Measurements from ENCODE around the gene GTF2F1. TPM values are rescaled to one million over a fixed set of nuclear protein-coding genes. Genes with fewer than 3 reads are reported as not detected.

GTF2F1 gene, protein sequence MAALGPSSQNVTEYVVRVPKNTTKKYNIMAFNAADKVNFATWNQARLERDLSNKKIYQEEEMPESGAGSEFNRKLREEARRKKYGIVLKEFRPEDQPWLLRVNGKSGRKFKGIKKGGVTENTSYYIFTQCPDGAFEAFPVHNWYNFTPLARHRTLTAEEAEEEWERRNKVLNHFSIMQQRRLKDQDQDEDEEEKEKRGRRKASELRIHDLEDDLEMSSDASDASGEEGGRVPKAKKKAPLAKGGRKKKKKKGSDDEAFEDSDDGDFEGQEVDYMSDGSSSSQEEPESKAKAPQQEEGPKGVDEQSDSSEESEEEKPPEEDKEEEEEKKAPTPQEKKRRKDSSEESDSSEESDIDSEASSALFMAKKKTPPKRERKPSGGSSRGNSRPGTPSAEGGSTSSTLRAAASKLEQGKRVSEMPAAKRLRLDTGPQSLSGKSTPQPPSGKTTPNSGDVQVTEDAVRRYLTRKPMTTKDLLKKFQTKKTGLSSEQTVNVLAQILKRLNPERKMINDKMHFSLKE
- 10 to 100 TPM; 11.4 to 34.8 (median 22.4) TPM for total RNA-seq

DNA sequence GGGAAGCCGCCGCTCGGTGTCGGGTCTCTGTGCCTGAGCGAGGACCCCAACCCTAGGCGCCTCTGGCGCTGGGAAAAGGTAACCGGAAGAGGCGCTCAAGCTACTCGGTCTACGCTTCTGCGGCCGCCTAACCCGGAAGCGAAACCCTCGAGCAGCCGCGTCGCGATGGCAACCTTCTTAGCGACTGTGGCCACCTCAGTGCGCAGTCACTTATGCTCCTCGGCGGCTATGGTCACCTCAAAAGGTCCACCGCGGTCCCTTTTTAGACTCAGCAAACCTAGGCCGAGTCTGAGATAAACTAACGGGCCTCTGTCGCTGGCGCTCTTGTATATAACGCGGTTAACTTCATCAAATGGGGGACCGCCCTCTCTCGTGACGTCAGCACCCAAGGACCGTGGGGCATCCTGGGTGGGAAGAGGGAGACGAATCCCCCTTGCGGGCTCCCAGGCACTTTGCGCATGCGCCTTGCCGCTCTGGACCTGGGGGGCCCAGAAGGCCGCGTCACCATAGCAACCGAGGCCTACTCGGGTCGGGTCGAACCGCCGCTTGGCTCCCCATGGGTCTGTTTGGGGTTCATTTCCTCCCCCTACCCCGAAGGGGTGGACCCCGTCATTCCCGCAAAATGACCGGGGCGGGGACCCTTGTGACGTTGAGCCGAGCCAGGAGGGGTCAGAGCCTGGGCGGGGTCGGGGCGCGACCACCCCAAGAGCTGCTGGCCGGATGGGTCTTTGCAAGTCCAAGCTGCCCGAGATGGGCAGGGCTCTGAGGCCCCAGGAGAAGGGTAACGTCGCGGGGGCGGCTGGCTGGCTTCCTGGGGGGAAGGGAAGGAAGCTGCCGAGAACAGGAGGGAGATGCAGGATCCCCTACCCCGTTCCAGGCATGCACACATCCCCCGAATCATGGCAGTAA, at the start of gene GTF2F1:
TSS of gene GTF2F1 (minus strand) at position 91 of the 909 bp plus-strand sequence. CDS start 169 bp downstream, outside the sequence.
- peak; percentile 80 to 83 for DNase-seq
- in situ Hi-C loops (cut with MboI; ENCODE audit: low sequenced_read_pairs in 4 of 4): loop anchor here in 1 of 4 donors (25.0 kb wide), 1 partner anchor 344 kb away; the partner anchor contains the start of genes GPR108 and TRIP10
- intact Hi-C loops (cut with DNase I; ENCODE audit: low total_unique reads): loop anchor here (1.0 kb wide), 2 partner anchors 20 to 31 kb away; partner anchors contain the start of gene KHSRP

DNA sequence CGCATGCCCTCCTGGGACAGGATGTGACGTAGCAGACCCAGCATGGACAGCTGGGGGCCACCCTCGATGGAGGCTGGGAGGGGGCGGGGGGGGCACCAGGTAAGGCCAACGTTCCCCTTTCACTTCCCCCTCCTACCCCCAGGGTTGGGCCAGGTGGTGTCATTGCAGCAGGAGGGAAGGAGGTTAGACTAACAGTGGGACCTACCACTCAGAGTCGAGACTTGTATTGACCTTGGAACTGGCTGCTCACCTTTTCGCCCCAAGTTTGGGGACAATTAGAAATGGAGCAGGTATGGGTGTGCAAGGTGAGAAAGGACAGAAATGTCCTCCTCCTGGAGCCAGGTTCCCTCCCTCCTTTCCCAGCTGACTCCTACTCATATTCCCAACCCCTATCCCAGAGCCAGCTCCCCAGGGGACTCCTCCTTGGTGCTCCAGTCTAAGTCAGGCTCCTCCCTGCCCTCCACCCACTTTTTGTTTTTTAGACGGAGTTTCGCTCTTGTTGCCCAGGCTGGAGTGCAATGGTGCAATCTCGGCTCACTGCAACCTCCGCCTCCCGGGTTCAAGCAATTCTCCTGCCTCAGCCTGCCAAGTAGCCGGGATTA, 49.2 kb upstream of the GTF2F1 start:
- Histone ChIP-seq H3K9me3 (no peaks in the 10 kb centered on the region), H3K4me3 (no peak overlapping the region), H3K27me3 (no peaks in the 10 kb centered on the region), H3K36me3 (peaks cover 0 to 18% of the 10 kb centered on the region in 2 donors), H3K4me1 (no peaks in the 10 kb centered on the region), H3K27ac (no peak overlapping the region)
- DNase-seq (no peak), ATAC-seq (no peak)
- in situ Hi-C loops (cut with MboI; ENCODE audit: low sequenced_read_pairs in 4 of 4) (no loop called here), intact Hi-C loops (cut with DNase I; ENCODE audit: low total_unique reads) (no loop called here)
- TF ChIP-seq, protein P1, sequence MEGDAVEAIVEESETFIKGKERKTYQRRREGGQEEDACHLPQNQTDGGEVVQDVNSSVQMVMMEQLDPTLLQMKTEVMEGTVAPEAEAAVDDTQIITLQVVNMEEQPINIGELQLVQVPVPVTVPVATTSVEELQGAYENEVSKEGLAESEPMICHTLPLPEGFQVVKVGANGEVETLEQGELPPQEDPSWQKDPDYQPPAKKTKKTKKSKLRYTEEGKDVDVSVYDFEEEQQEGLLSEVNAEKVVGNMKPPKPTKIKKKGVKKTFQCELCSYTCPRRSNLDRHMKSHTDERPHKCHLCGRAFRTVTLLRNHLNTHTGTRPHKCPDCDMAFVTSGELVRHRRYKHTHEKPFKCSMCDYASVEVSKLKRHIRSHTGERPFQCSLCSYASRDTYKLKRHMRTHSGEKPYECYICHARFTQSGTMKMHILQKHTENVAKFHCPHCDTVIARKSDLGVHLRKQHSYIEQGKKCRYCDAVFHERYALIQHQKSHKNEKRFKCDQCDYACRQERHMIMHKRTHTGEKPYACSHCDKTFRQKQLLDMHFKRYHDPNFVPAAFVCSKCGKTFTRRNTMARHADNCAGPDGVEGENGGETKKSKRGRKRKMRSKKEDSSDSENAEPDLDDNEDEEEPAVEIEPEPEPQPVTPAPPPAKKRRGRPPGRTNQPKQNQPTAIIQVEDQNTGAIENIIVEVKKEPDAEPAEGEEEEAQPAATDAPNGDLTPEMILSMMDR (IDR thresholded peaks at IDR 0.05 in 4 of 5, conservative IDR thresholded peaks at IDR 0.05 in 1 of 5): no peak
- no peak for TF ChIP-seq POLR2A (IDR thresholded peaks at IDR 0.05)

More for the DNA sequence above, at the start of gene GTF2F1:
- peak; percentile 97 for ATAC-seq
- peaks cover 0 to 18% of the 10 kb centered on the region in 2 donors for H3K36me3 ChIP-seq
- H3K27me3 ChIP-seq: no peaks in the 10 kb centered on the region
- peaks cover 6 to 15% of the 10 kb centered on the region in 2 donors for H3K4me1 ChIP-seq
- peak within 1 kb of the TSS; percentile 83 to 93 (median 88) for H3K27ac ChIP-seq
- no peaks in the 10 kb centered on the region for H3K9me3 ChIP-seq
- peak in 1 of 2 donors; percentile 18 for TF ChIP-seq POLR2A (IDR thresholded peaks at IDR 0.05)
- TF ChIP-seq, protein P1 (IDR thresholded peaks at IDR 0.05 in 4 of 5, conservative IDR thresholded peaks at IDR 0.05 in 1 of 5): peak in 1 of 5 experiments; percentile 8
- H3K4me3 ChIP-seq: peak within 1 kb of the TSS; percentile 68 to 97 (median 90)

DNA sequence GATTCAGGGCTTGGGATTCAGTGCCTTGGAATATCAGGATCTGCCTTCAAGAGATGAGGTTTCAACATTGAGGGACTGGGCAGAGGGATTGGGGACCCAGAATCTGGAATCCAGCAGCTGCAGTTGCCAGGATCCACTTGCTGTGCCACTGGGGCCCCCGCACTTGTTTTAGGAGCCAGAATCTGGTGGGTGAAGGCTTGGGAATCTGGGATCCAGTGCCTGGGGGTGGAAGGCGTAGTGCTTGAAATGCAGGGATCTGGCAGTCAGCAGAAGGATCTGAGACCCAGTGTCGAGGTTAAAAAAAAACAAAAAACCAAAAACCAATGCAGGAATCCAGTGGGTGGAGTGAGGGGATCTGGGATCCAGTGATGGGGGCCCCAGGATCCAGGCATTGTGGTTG, 47.9 kb upstream of the GTF2F1 start:
- no peak for ATAC-seq
- Histone ChIP-seq H3K36me3 (peaks cover 0 to 9% of the 10 kb centered on the region in 2 donors), H3K4me3 (no peak overlapping the region), H3K27ac (no peak overlapping the region), H3K4me1 (no peaks in the 10 kb centered on the region), H3K27me3 (no peaks in the 10 kb centered on the region), H3K9me3 (no peaks in the 10 kb centered on the region)
- TF ChIP-seq, protein P1 (IDR thresholded peaks at IDR 0.05 in 4 of 5, conservative IDR thresholded peaks at IDR 0.05 in 1 of 5): no peak
- no peak for TF ChIP-seq POLR2A (IDR thresholded peaks at IDR 0.05)
- in situ Hi-C loops (cut with MboI; ENCODE audit: low sequenced_read_pairs in 4 of 4): no loop called here
- DNase-seq: no peak
- intact Hi-C loops (cut with DNase I; ENCODE audit: low total_unique reads): no loop called here

DNA sequence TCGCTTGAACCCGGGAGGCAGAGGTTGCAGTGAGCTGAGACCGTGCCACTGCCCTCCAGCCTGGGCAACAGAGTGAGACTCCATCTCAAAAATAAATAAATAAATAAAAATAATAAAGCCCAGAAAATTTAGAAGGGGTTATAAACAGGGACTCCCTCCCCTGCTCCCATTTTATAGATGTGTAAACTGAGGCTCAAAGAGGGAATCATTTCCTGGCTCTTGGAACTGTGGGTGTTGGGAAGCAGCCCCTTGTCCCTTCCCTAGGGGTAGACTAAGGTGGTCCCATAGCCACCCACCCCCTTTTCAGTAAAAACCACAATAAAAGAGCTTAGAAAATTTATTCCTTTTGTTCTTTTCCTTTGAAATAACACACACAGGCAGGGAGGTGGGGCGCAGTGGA, 46.8 kb upstream of the GTF2F1 start:
- in situ Hi-C loops (cut with MboI; ENCODE audit: low sequenced_read_pairs in 4 of 4): no loop called here

More for the DNA sequence above, 46.8 kb upstream of the GTF2F1 start:
- H3K27me3 ChIP-seq: no peaks in the 10 kb centered on the region
- H3K27ac ChIP-seq: no peak overlapping the region
- DNase-seq (no peak), ATAC-seq (no peak)
- H3K9me3 ChIP-seq: no peaks in the 10 kb centered on the region
- no peaks in the 10 kb centered on the region for H3K4me1 ChIP-seq
- no peak overlapping the region for H3K4me3 ChIP-seq
- intact Hi-C loops (cut with DNase I; ENCODE audit: low total_unique reads): no loop called here
- no peaks in the 10 kb centered on the region for H3K36me3 ChIP-seq
- no peak for TF ChIP-seq POLR2A (IDR thresholded peaks at IDR 0.05)
- TF ChIP-seq, protein P1 (IDR thresholded peaks at IDR 0.05 in 4 of 5, conservative IDR thresholded peaks at IDR 0.05 in 1 of 5): no peak

All from gastrocnemius medialis (tissue), 4 donors.